HepG2 (cell line): ENCODE results near the gene JAGN1. TPM values are rescaled to one million over a fixed set of nuclear protein-coding genes. Genes with fewer than 3 reads are reported as not detected.
A peak's percentile ranks its signal among the peaks of the same experiment; 100 is the strongest.

Experiments
- ARNT ChIP-seq: fragments of 450-650 bp; IDR thresholded peaks from 2 replicates; pipeline ENCODE4 v1.6.1; 2017
- ARNTL ChIP-seq: sonication (generic); formaldehyde crosslinking; IDR thresholded peaks from 2 replicates; pipeline ENCODE4 v1.4.0; 2020; ENCODE audit warnings: mild to moderate bottlenecking, missing genetic modification reagents
- DR1 ChIP-seq: sonication (generic); formaldehyde crosslinking; IDR thresholded peaks from 2 replicates; pipeline ENCODE4 v1.8.0; 2021; ENCODE audit warnings: mild to moderate bottlenecking, missing genetic modification reagents, inconsistent platforms
- HMGA1 ChIP-seq: sonication (generic); formaldehyde crosslinking; conservative IDR thresholded peaks from 2 replicates; pipeline ENCODE4 v1.4.0; 2020; ENCODE audit warnings: missing genetic modification reagents
- HOXA3 ChIP-seq: sonication (generic); formaldehyde crosslinking; IDR thresholded peaks from 2 replicates; pipeline ENCODE4 v1.5.0; 2020; ENCODE audit warnings: missing genetic modification reagents
- KMT2B ChIP-seq: IDR thresholded peaks from 2 replicates; pipeline ENCODE4 v1.6.1; 2016; ENCODE audit warnings: missing genetic modification reagents, missing compliant biosample characterization
- MED8 ChIP-seq: sonication (generic); formaldehyde crosslinking; IDR thresholded peaks from 2 replicates; pipeline ENCODE4 v1.8.1; 2023; ENCODE audit warnings: mild to moderate bottlenecking, missing genetic modification reagents; ENCODE audit not compliant: insufficient replicate concordance
- MYPOP ChIP-seq: sonication (generic); formaldehyde crosslinking; IDR thresholded peaks from 2 replicates; pipeline ENCODE4 v1.8.1; 2023; ENCODE audit warnings: mild to moderate bottlenecking, moderate library complexity, missing genetic modification reagents
- NFE2L2 ChIP-seq: fragments of 150-350 bp; IDR thresholded peaks from 2 replicates; pipeline ENCODE4 v1.6.1; 2014; ENCODE audit warnings: low read length
- RFXANK ChIP-seq: IDR thresholded peaks from 2 replicates; pipeline ENCODE4 v1.6.1; 2016
- SRSF9 ChIP-seq: fragments of 200-400 bp; formaldehyde crosslinking; IDR thresholded peaks from 2 replicates; pipeline ENCODE4 v1.6.1; 2018; ENCODE audit warnings: borderline replicate concordance, mild to moderate bottlenecking, low read depth, low read length; ENCODE audit not compliant: insufficient read depth, poor library complexity, severe bottlenecking
- STAT6 ChIP-seq: sonication (generic); formaldehyde crosslinking; IDR thresholded peaks from 2 replicates; pipeline ENCODE4 v1.4.0; 2020; ENCODE audit warnings: missing genetic modification reagents, mild to moderate bottlenecking, borderline replicate concordance
- ZFP36L1 ChIP-seq: sonication (generic); formaldehyde crosslinking; IDR thresholded peaks from 2 replicates; pipeline ENCODE4 v1.8.0; 2022; ENCODE audit warnings: mild to moderate bottlenecking, missing genetic modification reagents, moderate library complexity
- ZNF281 ChIP-seq: sonication (generic); formaldehyde crosslinking; IDR thresholded peaks from 2 replicates; pipeline ENCODE4 v1.4.0; 2020; ENCODE audit warnings: missing genetic modification reagents, borderline replicate concordance
- ZNF30 ChIP-seq: sonication (generic); formaldehyde crosslinking; IDR thresholded peaks from 2 replicates; pipeline ENCODE4 v1.5.0; 2020; ENCODE audit warnings: mild to moderate bottlenecking, missing genetic modification reagents
- ZNF704 ChIP-seq: sonication (generic); formaldehyde crosslinking; IDR thresholded peaks from 2 replicates; pipeline ENCODE4 v1.8.1; 2023; ENCODE audit warnings: mild to moderate bottlenecking, inconsistent platforms, moderate library complexity, missing genetic modification reagents, borderline replicate concordance
- ZNF713 ChIP-seq: sonication (generic); formaldehyde crosslinking; IDR thresholded peaks from 2 replicates; pipeline ENCODE4 v1.4.0; 2020; ENCODE audit warnings: mild to moderate bottlenecking, missing genetic modification reagents
- ZUFSP ChIP-seq: sonication (generic); formaldehyde crosslinking; IDR thresholded peaks from 2 replicates; pipeline ENCODE4 v1.9.0; 2021; ENCODE audit warnings: missing genetic modification reagents, mild to moderate bottlenecking, borderline replicate concordance
- polyA plus RNA-seq, 8 experiments: library from polyadenylated mRNA; depleted of rRNA in 3 of 8; stranded (reverse) in 7 of 8; unstranded in 1 of 8; fragments of >200 nt; fragmentation: Illumina TruSeq in 4 of 8; extraction: Trizol in 4 of 8; gene quantifications; 2 replicates each; pipeline versions ENCODE4 v1.2.1 to v1.2.3, GENCODE V29; 2011 to 2016; ENCODE audit warnings: low read depth in 4 of 8, missing spikeins in 1 of 8, mixed read lengths in 1 of 8; ENCODE audit not compliant: insufficient read depth in 1 of 8
- total RNA-seq, 5 experiments: library from RNA; depleted of rRNA; stranded (reverse); fragments of >200 nt; fragmentation: Illumina TruSeq; extraction: Trizol; gene quantifications; 2 replicates each; pipeline ENCODE4 v1.2.3, GENCODE V29; 2016; ENCODE audit warnings: low read depth in 1 of 5

Gene JAGN1
- total and polyA plus RNA-seq, 2 of the 13 experiments (the other 11 are each of a cell fraction or from before 2014, with no cell fraction given), result 49.9 to 50.9 TPM

- TF ChIP-seq ZFP36L1 (CRISPR knock-in tag), result no peak
- no peak for TF ChIP-seq NFE2L2
- TF ChIP-seq ZNF713 (CRISPR knock-in tag), result no peak
- no peak for TF ChIP-seq ZNF30 (CRISPR knock-in tag)
- TF ChIP-seq DR1 (CRISPR knock-in tag), result no peak
- TF ChIP-seq STAT6 (CRISPR knock-in tag), result no peak
- no peak for TF ChIP-seq ZUFSP (CRISPR knock-in tag)
- TF ChIP-seq ZNF704 (CRISPR knock-in tag), result 0 out of 2 replicates have a peak, but pooled peaks have one; percentile 15
- TF ChIP-seq SRSF9, result no peak
- TF ChIP-seq RFXANK (CRISPR knock-in tag), result no peak
- peak; percentile 81 for TF ChIP-seq KMT2B (CRISPR knock-in tag)
- no peak for TF ChIP-seq ZNF281 (CRISPR knock-in tag)
- no peak for TF ChIP-seq ARNTL (CRISPR knock-in tag)
- TF ChIP-seq ARNT, result no peak
- no peak for TF ChIP-seq HMGA1 (CRISPR knock-in tag)
- TF ChIP-seq MYPOP, result 0 out of 2 replicates have a peak, but pooled peaks have one; percentile 49
- peak; percentile 90 for TF ChIP-seq MED8
- no peak for TF ChIP-seq HOXA3 (CRISPR knock-in tag)
These were observed 46.5 kb upstream of the JAGN1 start, which contains the start of gene RPUSD3 (continued) for GRCh38 chr3:9843715-9844438.
